Measurements from ENCODE around the gene STAB2.

GRCh38 chr12:103540319-103540718 lies 46.8 kb upstream of the STAB2 start:
- TF ChIP-seq EZH2 (IDR thresholded peaks at IDR 0.05): no peak
- no peak for TF ChIP-seq CTCF (IDR thresholded peaks at IDR 0.05)

Data from neural progenitor cell (in vitro differentiated cells).